ENCODE data around the gene YJEFN3. TPM values are rescaled to one million over a fixed set of nuclear protein-coding genes. Genes with fewer than 3 reads are reported as not detected.

YJEFN3 gene
- total RNA-seq, 4 donors from 2014 or later, result 0.18 to 0.31 TPM; not detected in 2

GRCh38 chr19:19491321-19492025 is 37.2 kb upstream of the YJEFN3 start:
- H3K36me3 ChIP-seq, result peaks cover 0 to 34% of the 10 kb centered on the region in 2 donors
- no peaks in the 10 kb centered on the region for H3K27me3 ChIP-seq
- H3K4me1 ChIP-seq, result peaks cover 27 to 30% of the 10 kb centered on the region in 2 donors
- ATAC-seq (no peak), DNase-seq (no peak)
- H3K4me3 ChIP-seq, result no peak overlapping the region
- H3K27ac ChIP-seq, result no peak overlapping the region
- H3K9me3 ChIP-seq, result no peaks in the 10 kb centered on the region
- intact Hi-C loops (cut with DNase I; ENCODE audit: low total_unique reads) (loop anchor here (5.0 kb wide), 1 partner anchor 104 kb away; no protein-coding TSS in a partner anchor), in situ Hi-C loops (cut with MboI; ENCODE audit: low sequenced_read_pairs in 4 of 4) (loop anchor here in 3 of 4 donors (5.0 kb wide), 2 partner anchors 124 to 129 kb away; no protein-coding TSS in a partner anchor)
- TF ChIP-seq POLR2A (IDR thresholded peaks at IDR 0.05) (no peak), CTCF (IDR thresholded peaks at IDR 0.05 in 4 of 5, conservative IDR thresholded peaks at IDR 0.05 in 1 of 5) (no peak)

DNA sequence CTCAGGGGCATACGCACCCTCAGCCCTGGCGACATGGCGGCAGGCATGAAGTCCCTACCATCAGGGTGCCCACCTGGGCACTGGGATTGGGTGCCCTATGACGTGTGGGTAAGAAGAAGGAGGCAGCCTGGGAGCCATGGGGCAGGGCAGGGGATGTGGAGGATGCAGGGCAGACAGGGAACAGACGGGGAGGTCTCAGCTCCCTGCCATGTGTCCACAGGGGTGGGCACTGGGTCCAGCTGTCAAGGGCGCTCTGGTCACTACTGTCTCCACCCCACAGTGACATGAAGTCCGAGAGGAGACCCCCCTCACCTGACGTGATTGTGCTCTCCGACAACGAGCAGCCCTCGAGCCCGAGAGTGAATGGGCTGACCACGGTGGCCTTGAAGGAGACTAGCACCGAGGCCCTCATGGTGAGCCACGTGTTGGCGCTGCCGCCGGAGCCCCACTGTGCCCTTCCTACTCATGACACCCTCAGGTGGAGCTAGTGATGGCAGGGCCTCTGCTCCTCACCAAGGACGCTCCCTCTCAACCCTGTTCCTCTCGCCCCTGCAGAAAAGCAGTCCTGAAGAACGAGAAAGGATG is 36.6 kb upstream of the YJEFN3 start:
- ATAC-seq, result no peak
- Histone ChIP-seq H3K9me3 (no peaks in the 10 kb centered on the region), H3K36me3 (peaks cover 0 to 41% of the 10 kb centered on the region in 2 donors), H3K27me3 (no peaks in the 10 kb centered on the region), H3K4me3 (no peak overlapping the region), H3K27ac (no peak overlapping the region), H3K4me1 (peaks cover 27 to 30% of the 10 kb centered on the region in 2 donors)
- in situ Hi-C loops (cut with MboI; ENCODE audit: low sequenced_read_pairs in 4 of 4), result loop anchor here in 3 of 4 donors (5.0 kb wide), 2 partner anchors 125 to 130 kb away; no protein-coding TSS in a partner anchor
- TF ChIP-seq POLR2A (IDR thresholded peaks at IDR 0.05), result no peak
- TF ChIP-seq CTCF (IDR thresholded peaks at IDR 0.05 in 4 of 5, conservative IDR thresholded peaks at IDR 0.05 in 1 of 5), result no peak
- no peak for DNase-seq
- intact Hi-C loops (cut with DNase I; ENCODE audit: low total_unique reads), result loop anchor here (5.0 kb wide), 1 partner anchor 105 kb away; no protein-coding TSS in a partner anchor

GRCh38 chr19:19493841-19494546 is 34.7 kb upstream of the YJEFN3 start:
- Histone ChIP-seq H3K4me1 (peaks cover 13 to 16% of the 10 kb centered on the region in 2 donors), H3K9me3 (no peaks in the 10 kb centered on the region), H3K4me3 (no peak overlapping the region), H3K36me3 (peaks cover 0 to 59% of the 10 kb centered on the region in 2 donors), H3K27me3 (no peaks in the 10 kb centered on the region), H3K27ac (no peak overlapping the region)
- intact Hi-C loops (cut with DNase I; ENCODE audit: low total_unique reads) (loop anchor here (5.0 kb wide), 1 partner anchor 107 kb away; no protein-coding TSS in a partner anchor), in situ Hi-C loops (cut with MboI; ENCODE audit: low sequenced_read_pairs in 4 of 4) (loop anchor here in 3 of 4 donors (5.0 kb wide), 2 partner anchors 127 to 132 kb away; no protein-coding TSS in a partner anchor)
- DNase-seq (no peak), ATAC-seq (no peak)
- TF ChIP-seq CTCF (IDR thresholded peaks at IDR 0.05 in 4 of 5, conservative IDR thresholded peaks at IDR 0.05 in 1 of 5), result no peak
- TF ChIP-seq POLR2A (IDR thresholded peaks at IDR 0.05), result no peak

DNA sequence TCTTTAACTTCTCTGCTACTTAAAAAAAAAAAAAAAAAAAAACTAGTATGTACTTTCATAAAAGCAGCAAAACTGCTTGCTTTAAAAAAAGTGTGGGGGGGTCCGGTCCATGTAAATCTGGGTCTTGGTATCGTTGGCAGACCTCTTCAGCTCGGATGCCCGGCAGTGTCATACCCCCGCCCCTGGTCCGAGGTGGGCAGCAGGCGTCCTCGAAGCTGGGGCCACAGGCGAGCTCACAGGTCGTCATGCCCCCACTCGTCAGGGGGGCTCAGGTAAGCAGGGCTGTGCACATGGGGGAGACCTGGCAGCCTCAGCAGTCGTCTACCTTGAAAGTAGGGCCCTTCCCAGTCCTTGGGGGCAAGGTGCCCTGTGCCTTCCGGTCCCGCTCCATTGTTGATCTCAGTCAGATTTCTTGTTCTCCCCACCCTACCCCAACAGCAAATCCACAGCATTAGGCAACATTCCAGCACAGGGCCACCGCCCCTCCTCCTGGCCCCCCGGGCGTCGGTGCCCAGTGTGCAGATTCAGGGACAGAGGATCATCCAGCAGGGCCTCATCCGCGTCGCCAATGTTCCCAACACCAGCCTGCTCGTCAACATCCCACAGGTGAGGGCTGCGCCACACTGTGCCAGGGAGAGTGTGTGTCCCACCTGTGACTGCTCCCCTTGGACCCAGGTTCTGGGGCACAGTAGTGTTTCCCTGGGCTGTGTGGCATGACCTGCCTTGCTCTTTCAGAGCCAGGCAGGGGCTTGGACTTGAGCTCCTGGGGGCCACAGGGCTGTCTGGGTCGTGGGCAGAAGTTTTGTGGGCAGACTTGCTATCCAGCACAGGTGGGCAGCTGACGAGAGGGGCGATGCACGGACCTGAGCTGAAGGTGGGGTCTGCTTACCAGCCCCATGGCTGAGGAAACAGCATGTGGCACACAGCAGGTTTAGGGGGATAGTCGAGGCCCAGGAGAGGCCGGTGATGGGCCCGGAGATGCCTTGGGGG is 32.8 kb upstream of the YJEFN3 start:
- Histone ChIP-seq H3K36me3 (peaks cover 0 to 77% of the 10 kb centered on the region in 2 donors), H3K27ac (no peak overlapping the region), H3K9me3 (no peaks in the 10 kb centered on the region), H3K4me3 (no peak overlapping the region), H3K4me1 (no peaks in the 10 kb centered on the region), H3K27me3 (no peaks in the 10 kb centered on the region)
- intact Hi-C loops (cut with DNase I; ENCODE audit: low total_unique reads) (no loop called here), in situ Hi-C loops (cut with MboI; ENCODE audit: low sequenced_read_pairs in 4 of 4) (no loop called here)
- ATAC-seq, result no peak
- DNase-seq, result no peak
- TF ChIP-seq POLR2A (IDR thresholded peaks at IDR 0.05), result no peak
- no peak for TF ChIP-seq CTCF (IDR thresholded peaks at IDR 0.05 in 4 of 5, conservative IDR thresholded peaks at IDR 0.05 in 1 of 5)
